B cell (primary cell): ENCODE data around the gene KCNQ1OT1. TPM values are rescaled to one million over a fixed set of nuclear protein-coding genes. Genes with fewer than 3 reads are reported as not detected.

Source experiments
- ATAC-seq: fragments of 200-7000 bp; cut with Tn5 transposase; one replicate; pipeline ENCODE4 v1.10.0; 2021; ENCODE audit warnings: low read depth, mild to moderate bottlenecking, moderate number of reproducible peaks, moderate library complexity
- CTCF ChIA-PET: fragments of 350-600 bp; sonication (Branson Sonifier 250); formaldehyde crosslinking; loops from one replicate; lab custom pipeline; 2021; ENCODE audit warnings: antibody characterized with exemption, inconsistent platforms; lab: Charles Lee
- POLR2A ChIA-PET: fragments of 350-600 bp; sonication (Branson Sonifier 250); formaldehyde crosslinking; loops from one replicate; lab custom pipeline; 2021; ENCODE audit warnings: antibody characterized with exemption; lab: Charles Lee
- DNase-seq: peaks from one replicate; pipeline ENCODE4 v3.0.0; 2013
- H2AFZ ChIP-seq: 2 replicates; pipeline ENCODE4 v1.6.1; 2012; ENCODE audit warnings: mild to moderate bottlenecking, low read depth, low read length; ENCODE audit not compliant: insufficient read depth, poor library complexity, severe bottlenecking
- H3K27ac ChIP-seq, 2 donors: 1 replicate in 1 of 2; 2 replicates in 1 of 2; pipeline ENCODE4 v1.5.1; 2012 to 2013; ENCODE audit warnings: low read length in 2 of 2, mild to moderate bottlenecking in 2 of 2, moderate library complexity in 1 of 2
- H3K27me3 ChIP-seq, 4 experiments: fragments of 200-600 bp in 1 of 4; sonication (generic) in 1 of 4; replicated peaks in 1 of 4; 1 replicate in 2 of 4; 2 replicates in 2 of 4; pipeline versions ENCODE4 v1.6.1 to v1.7.0; 2013 to 2016; ENCODE audit warnings: low read length in 3 of 4, mild to moderate bottlenecking in 2 of 4, mixed read lengths in 1 of 4, moderate library complexity in 1 of 4; ENCODE audit not compliant: insufficient read depth in 4 of 4, control insufficient read depth in 3 of 4; ENCODE audit errors: control extremely low read depth in 1 of 4
- H3K36me3 ChIP-seq, 2 experiments: replicated peaks in 1 of 2; 1 replicate in 1 of 2; 2 replicates in 1 of 2; pipeline versions ENCODE4 v1.6.1 to v1.7.1; 2013; ENCODE audit warnings: low read length in 1 of 2; ENCODE audit not compliant: insufficient read depth in 2 of 2, control insufficient read depth in 1 of 2; ENCODE audit errors: control extremely low read depth in 1 of 2, extremely low read depth in 1 of 2
- H3K4me1 ChIP-seq, 2 donors: fragments of 200-600 bp in 1 of 2; sonication (generic) in 1 of 2; 1 replicate in 1 of 2; 2 replicates in 1 of 2; pipeline versions ENCODE4 v1.5.1 to v1.6.1; 2013 to 2017; ENCODE audit warnings: low read length in 2 of 2; ENCODE audit not compliant: control insufficient read depth in 2 of 2, insufficient read depth in 2 of 2
- H3K4me2 ChIP-seq: replicated peaks from 2 replicates; pipeline ENCODE3; 2012; ENCODE audit warnings: mild to moderate bottlenecking, low read depth, low read length; ENCODE audit not compliant: poor library complexity, severe bottlenecking
- H3K4me3 ChIP-seq, 5 experiments: fragments of 200-600 bp in 1 of 5; sonication (generic) in 1 of 5; 1 replicate in 3 of 5; 2 replicates in 2 of 5; pipeline versions ENCODE4 v1.5.1 to v1.7.0; 2011 to 2016; ENCODE audit warnings: low read length in 4 of 5, mild to moderate bottlenecking in 4 of 5, low read depth in 2 of 5, control low read depth in 1 of 5, moderate library complexity in 1 of 5; ENCODE audit not compliant: insufficient read depth in 1 of 5; ENCODE audit errors: control extremely low read depth in 1 of 5, extremely low read depth in 1 of 5
- H3K79me2 ChIP-seq: fragments of 200-600 bp; sonication (generic); one replicate; pipeline ENCODE4 v1.6.0; 2016; ENCODE audit warnings: low read length; ENCODE audit not compliant: control insufficient read depth, insufficient read depth
- H3K9ac ChIP-seq: fragments of 200-600 bp; sonication (generic); 2 replicates; pipeline ENCODE4 v1.6.1; 2017; ENCODE audit warnings: mild to moderate bottlenecking, low read length, moderate library complexity
- H3K9me3 ChIP-seq, 3 donors: one replicate each; pipeline versions ENCODE4 v1.6.1 to v1.7.1; 2013; ENCODE audit warnings: low read length in 2 of 3; ENCODE audit not compliant: control insufficient read depth in 2 of 3, insufficient read depth in 1 of 3; ENCODE audit errors: control extremely low read depth in 1 of 3
- H4K20me1 ChIP-seq: 2 replicates; pipeline ENCODE4 v1.6.0; 2012; ENCODE audit warnings: mild to moderate bottlenecking, low read length; ENCODE audit not compliant: insufficient read depth, control insufficient read depth, poor library complexity, severe bottlenecking
- H3K27ac Mint-ChIP-seq: one replicate; pipeline ENCODE4 v1.8.0; 2021; ENCODE audit warnings: mixed read lengths
- H3K27me3 Mint-ChIP-seq: one replicate; pipeline ENCODE4 v1.8.0; 2021; ENCODE audit warnings: mixed read lengths
- H3K4me1 Mint-ChIP-seq: one replicate; pipeline ENCODE4 v1.8.0; 2021; ENCODE audit warnings: mixed read lengths
- H3K4me3 Mint-ChIP-seq: one replicate; pipeline ENCODE4 v1.8.0; 2021; ENCODE audit warnings: mixed read lengths
- H3K9me3 Mint-ChIP-seq: one replicate; pipeline ENCODE4 v1.8.0; 2022; ENCODE audit warnings: mixed read lengths; ENCODE audit not compliant: insufficient read depth
- EZH2 ChIP-seq: IDR thresholded peaks from 2 replicates; pipeline ENCODE4 v1.6.1; 2012; ENCODE audit warnings: borderline replicate concordance, low read depth, mild to moderate bottlenecking, moderate library complexity, low read length; ENCODE audit not compliant: insufficient read depth, poor library complexity, severe bottlenecking
- WGBS: methylation state at CpG from one replicate; pipeline ENCODE4 v1.1.5; 2013; ENCODE audit warnings: missing lambda C conversion rate; ENCODE audit not compliant: insufficient coverage; 5-methylcytosine and 5-hydroxymethylcytosine counted together
- intact Hi-C: fragments of 100-400 bp; cut with micrococcal nuclease; formaldehyde crosslinking; loops from one replicate; pipeline ENCODE4 v1.10.0; 2022
- polyA plus RNA-seq: library from polyadenylated mRNA; depleted of rRNA; stranded (reverse); fragments of >200 nt; gene quantifications from 2 replicates; pipeline ENCODE4 v1.2.3, GENCODE V29; 2012
- total RNA-seq, 2 donors: library from RNA; stranded (reverse); fragments of 120-200 nt in 1 of 2; gene quantifications; 1 replicate in 1 of 2; 2 replicates in 1 of 2; pipeline versions ENCODE4 v1.2.3 to v1.2.4, GENCODE V29; 2013 to 2022
- TF ChIP-seq, protein P1 (sequence below): fragments of 200-600 bp; IDR thresholded peaks from one replicate; pipeline ENCODE4 v1.8.0; 2022; ENCODE audit warnings: antibody characterized with exemption, mild to moderate bottlenecking

KCNQ1OT1 gene
- total and polyA plus RNA-seq, 2 donors (not counting 1 experiment from before 2014, with no cell fraction given), result 0.03 to 0.89 TPM

GRCh38 chr11:2587132-2587930 lies 112.5 kb downstream of the KCNQ1OT1 start:
- no peak overlapping the region for H3K4me3 Mint-ChIP-seq
- Histone ChIP-seq H3K9me3 (no peaks in the 10 kb centered on the region), H4K20me1 (no peaks in the 10 kb centered on the region), H3K4me1 (no peaks in the 10 kb centered on the region), H3K27ac (no peak overlapping the region), H3K79me2 (no peaks in the 10 kb centered on the region), H3K27me3 (no peaks in the 10 kb centered on the region), H2AFZ (no peak overlapping the region), H3K36me3 (peaks cover 0 to 18% of the 10 kb centered on the region in 2 experiments), H3K4me3 (no peak overlapping the region), H3K9ac (no peak overlapping the region), H3K4me2 (no peak overlapping the region)
- no peak for DNase-seq
- intact Hi-C loops, result no loop called here
- no peaks in the 10 kb centered on the region for H3K27me3 Mint-ChIP-seq
- H3K9me3 Mint-ChIP-seq, result no peaks in the 10 kb centered on the region
- TF ChIP-seq, protein P1, sequence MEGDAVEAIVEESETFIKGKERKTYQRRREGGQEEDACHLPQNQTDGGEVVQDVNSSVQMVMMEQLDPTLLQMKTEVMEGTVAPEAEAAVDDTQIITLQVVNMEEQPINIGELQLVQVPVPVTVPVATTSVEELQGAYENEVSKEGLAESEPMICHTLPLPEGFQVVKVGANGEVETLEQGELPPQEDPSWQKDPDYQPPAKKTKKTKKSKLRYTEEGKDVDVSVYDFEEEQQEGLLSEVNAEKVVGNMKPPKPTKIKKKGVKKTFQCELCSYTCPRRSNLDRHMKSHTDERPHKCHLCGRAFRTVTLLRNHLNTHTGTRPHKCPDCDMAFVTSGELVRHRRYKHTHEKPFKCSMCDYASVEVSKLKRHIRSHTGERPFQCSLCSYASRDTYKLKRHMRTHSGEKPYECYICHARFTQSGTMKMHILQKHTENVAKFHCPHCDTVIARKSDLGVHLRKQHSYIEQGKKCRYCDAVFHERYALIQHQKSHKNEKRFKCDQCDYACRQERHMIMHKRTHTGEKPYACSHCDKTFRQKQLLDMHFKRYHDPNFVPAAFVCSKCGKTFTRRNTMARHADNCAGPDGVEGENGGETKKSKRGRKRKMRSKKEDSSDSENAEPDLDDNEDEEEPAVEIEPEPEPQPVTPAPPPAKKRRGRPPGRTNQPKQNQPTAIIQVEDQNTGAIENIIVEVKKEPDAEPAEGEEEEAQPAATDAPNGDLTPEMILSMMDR, result no peak
- TF ChIP-seq EZH2, result no peak
- ChIA-PET CTCF (no interaction called here), POLR2A (no interaction called here)
- no peaks in the 10 kb centered on the region for H3K4me1 Mint-ChIP-seq
- ATAC-seq, result no peak
- no peak overlapping the region for H3K27ac Mint-ChIP-seq
- 92% methylated on average over 18 of the region's 20 CpGs for WGBS

DNA sequence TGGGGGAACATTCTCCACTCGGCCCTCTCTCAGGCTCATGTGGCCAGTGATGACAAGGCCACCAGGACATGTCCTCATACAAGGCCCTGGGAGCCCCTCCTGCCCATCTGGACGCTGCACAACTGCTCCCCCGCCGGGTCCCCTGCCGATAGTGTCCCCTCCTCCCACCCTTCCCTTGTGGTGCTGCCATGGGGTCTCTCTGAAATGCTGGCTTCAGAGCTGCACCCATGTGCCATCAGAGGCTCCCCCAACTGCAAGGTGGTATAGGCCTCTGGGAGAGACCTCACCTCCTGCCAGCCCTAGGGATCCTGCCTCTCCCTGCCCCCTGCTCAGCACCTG lies 113.0 kb downstream of the KCNQ1OT1 start:
- WGBS, result 95% methylated on average over 5 of the region's 5 CpGs
- Mint-ChIP-seq H3K4me1 (no peaks in the 10 kb centered on the region), H3K27ac (no peak overlapping the region), H3K9me3 (no peaks in the 10 kb centered on the region), H3K27me3 (no peaks in the 10 kb centered on the region), H3K4me3 (no peak overlapping the region)
- no peak for DNase-seq
- Histone ChIP-seq H2AFZ (no peak overlapping the region), H3K4me3 (no peak overlapping the region), H3K4me2 (no peak overlapping the region), H3K27ac (no peak overlapping the region), H3K9ac (no peak overlapping the region), H3K4me1 (no peaks in the 10 kb centered on the region), H3K27me3 (no peaks in the 10 kb centered on the region), H3K9me3 (no peaks in the 10 kb centered on the region), H4K20me1 (no peaks in the 10 kb centered on the region), H3K79me2 (no peaks in the 10 kb centered on the region), H3K36me3 (peaks cover 0 to 18% of the 10 kb centered on the region in 2 experiments)
- CTCF ChIA-PET, result no interaction called here
- intact Hi-C loops, result no loop called here
- POLR2A ChIA-PET, result no interaction called here
- TF ChIP-seq, protein P1, result no peak
- TF ChIP-seq EZH2, result no peak
- ATAC-seq, result no peak
